NCI-H1105 treated with DMSO at 0.1 percent for 48 hours (cell line): ENCODE data around the gene CR2.
A peak's percentile ranks its signal among the peaks of the same experiment; 100 is the strongest.
"Not testable (repeated sequence)": the region's sequence is repeated elsewhere in the genome, so short reads cannot be mapped to it uniquely, and the experiment has no call there.

Experiments
- DNase-seq: peaks from one replicate; lab custom pipeline; 2025; lab: John Stamatoyannopoulos, UW

The CR2 gene

GRCh38 chr1:207444514-207445217, 9.5 kb upstream of the CR2 start:
- DNase-seq = no peak

DNA sequence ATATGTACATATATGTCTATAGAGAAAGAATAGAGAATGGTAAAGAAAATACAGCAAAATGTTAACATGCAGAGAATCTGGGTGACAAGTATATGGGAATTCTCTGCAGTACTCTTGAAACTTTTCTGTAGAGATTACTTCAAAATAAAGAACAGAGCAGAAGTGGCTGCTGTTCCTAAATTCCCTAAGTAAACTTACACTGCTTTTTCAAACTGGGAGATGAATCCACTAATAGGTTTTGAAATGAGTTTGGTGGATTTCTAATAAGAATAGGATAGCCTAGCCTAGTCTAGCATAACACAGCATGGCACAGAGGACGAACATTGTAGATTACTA, 450 bp upstream of the CR2 start:
- DNase-seq = no peak

- no peak for DNase-seq
These were observed 1.1 kb downstream of the CR2 start for GRCh38 chr1:207455183-207455754.

- no peak for DNase-seq
These were observed 4.3 kb downstream of the CR2 start for GRCh38 chr1:207458414-207458813.

GRCh38 chr1:207459008-207459407, 4.9 kb downstream of the CR2 start:
- no peak for DNase-seq

DNA sequence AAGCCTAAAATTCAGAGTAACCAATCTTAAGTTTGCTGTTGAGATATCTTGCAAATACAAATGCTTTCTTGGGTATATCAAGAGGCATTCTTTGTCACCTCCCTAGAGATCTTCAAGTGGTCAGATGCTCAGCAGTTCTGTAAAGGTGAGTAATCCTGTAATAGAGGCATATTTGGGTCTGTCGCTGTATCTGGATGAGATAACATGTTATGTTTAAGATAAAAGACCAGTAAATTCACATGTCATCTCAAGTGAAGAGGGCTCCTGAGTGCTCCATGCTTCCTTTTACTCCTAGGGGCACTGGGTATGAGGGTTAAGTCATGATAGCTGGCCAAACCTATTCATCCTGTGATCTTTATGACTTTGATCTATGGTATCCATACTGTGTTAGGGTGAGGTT, 7.5 kb downstream of the CR2 start:
- no peak for DNase-seq

GRCh38 chr1:207462535-207462934, 8.4 kb downstream of the CR2 start:
- DNase-seq = no peak

GRCh38 chr1:207463021-207463420, 8.9 kb downstream of the CR2 start:
- no peak for DNase-seq

GRCh38 chr1:207463571-207463970, 9.4 kb downstream of the CR2 start:
- DNase-seq = no peak

GRCh38 chr1:207470927-207471326, 16.8 kb downstream of the CR2 start:
- DNase-seq = no peak

GRCh38 chr1:207474210-207474609, 20.1 kb downstream of the CR2 start:
- no peak for DNase-seq

DNA sequence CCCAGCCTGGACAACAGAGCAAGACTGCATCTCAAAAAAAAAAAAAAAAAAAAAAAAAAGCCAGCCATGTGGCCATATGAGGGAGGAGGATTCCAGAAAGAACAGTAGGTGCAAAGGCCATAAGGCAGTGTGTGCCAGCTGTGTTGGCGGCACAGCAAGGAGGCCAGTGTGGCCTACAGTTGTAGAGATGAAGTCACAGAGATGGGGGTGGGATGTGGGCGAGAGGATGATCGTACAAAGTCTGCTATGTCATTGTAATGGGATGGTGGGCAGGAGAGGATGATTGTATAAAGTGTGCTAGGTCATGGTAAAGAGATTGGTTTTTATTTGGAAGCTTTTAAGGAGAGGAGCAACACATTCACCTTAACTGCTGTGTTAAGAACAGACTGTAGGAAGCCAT, 32.1 kb downstream of the CR2 start:
- DNase-seq = no peak

DNA sequence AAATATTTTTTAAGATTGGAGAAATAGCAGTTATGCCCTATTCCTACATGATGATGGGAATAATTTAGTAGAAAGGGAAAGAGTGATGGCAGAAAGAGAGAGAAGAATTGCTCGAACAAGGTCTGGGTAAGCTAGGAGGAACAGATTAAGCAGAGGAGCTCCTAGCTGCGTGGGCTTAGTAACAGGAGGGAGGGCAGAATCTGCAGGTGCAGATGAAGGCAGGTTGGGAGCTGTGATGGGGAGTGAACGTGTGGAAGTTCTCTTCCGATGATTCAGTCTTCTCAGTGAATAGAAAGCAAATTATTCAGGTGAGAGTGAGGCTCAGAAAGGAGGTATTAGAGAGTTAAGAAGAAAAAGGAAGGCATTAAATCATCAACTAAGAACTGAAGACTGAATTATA, 33.5 kb downstream of the CR2 start:
- no peak for DNase-seq

DNA sequence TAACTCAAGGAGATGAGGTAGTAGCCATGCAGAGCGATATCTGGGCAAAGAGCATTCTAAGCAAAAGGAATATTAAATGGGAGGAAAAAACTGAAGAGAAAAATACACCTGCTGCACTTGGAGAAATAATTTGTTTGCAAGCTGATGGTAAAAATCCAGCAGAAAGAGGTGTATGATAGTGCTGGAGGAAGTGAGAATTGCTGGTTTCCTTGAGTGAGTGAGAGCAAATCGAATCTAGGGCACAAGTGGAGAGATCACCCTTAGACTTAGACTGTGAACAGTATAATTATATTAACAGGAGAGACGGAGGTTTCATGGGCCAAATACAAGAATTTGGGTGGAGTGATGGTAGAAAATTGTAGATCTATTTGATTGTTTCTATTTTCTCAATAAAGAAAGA, 39.1 kb downstream of the CR2 start:
- DNase-seq = no peak

GRCh38 chr1:207494171-207494570, 40.0 kb downstream of the CR2 start:
- no peak for DNase-seq

DNA sequence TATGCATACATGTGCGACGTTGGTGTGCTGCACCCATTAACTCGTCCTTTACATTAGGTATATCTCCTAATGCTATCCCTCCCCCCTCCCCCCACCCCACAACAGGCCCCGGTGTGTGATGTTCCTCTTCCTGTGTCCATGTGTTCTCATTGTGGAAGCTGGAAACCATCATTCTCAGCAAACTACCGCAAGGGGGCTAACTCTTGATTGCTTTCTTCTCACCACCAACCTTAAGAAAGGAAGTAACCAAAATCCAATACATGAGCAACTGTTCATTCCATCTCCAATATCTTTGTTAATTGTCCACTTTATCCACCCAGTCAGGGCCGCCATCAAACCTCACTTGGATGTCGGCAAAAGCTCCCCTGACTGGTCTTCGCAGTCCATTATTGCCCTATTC, 41.2 kb downstream of the CR2 start:
- not testable (repeated sequence) for DNase-seq

- peak; percentile 25 for DNase-seq
These were observed 42.0 kb downstream of the CR2 start, which contains the start of gene CR1 for GRCh38 chr1:207495801-207496792. CR1 (plus strand) TSS chr1:207496157; CDS start chr1:207496268, 111 bp downstream.

DNA sequence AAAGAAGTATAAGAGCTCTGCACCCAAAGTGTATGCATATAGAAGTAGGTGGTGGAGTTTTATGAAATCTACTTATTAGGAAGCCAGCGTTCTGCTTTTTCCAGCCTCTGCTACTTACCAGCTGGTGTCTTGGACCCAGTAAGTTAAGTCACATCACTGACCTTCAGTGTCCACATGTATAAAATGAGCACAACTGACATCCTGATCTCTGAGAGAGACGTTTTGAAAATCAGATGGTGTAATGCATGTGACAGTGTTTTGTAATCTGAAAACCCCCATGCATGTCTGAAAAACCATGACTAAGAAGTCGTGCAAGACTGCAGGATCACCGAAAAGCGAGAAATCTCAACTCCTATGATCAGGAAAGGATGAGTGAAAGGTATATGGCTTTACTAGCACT, 43.8 kb downstream of the CR2 start:
- DNase-seq = no peak

- peak; percentile 72 for DNase-seq
These were observed 45.4 kb downstream of the CR2 start for GRCh38 chr1:207499573-207499972.

- no peak for DNase-seq
These were observed 46.2 kb downstream of the CR2 start for GRCh38 chr1:207500306-207500705.

DNA sequence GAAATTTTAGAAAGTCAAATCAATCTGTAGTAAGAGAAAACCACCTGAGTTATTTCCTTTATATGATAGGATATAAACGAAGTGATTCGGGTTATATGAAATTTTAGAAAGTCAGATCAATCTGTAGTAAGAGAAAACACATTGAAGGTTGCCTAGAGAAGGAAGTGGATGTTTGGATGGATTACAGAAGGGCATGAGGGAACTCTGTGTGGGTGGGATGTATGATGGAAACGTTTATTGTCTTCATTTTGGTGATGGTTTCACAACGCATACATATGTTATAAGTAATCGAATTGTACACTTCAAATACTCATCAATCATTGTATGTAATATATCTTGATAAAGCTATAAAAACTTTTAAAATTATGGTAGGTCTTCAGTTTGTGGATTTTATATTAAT, 46.9 kb downstream of the CR2 start:
- DNase-seq = no peak

DNA sequence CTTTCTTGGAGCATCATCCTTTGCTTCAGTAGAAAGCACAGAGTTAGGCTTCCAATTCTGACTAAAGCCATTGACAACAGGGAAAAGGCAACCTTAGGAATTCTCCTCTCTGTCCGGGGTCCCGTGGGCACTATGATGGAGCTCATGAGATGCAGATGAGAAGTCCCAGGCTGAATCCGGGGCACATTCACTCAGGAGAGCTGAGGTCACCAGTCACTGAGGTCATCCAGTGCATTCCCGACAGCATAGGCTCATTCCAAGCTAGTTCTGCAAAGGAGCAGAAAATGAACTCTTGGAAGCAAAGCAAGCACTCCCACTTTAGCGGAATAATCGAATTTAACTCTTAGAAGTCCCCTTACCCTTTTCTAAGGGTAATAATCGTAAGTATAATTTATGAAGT, 48.6 kb downstream of the CR2 start:
- no peak for DNase-seq

DNA sequence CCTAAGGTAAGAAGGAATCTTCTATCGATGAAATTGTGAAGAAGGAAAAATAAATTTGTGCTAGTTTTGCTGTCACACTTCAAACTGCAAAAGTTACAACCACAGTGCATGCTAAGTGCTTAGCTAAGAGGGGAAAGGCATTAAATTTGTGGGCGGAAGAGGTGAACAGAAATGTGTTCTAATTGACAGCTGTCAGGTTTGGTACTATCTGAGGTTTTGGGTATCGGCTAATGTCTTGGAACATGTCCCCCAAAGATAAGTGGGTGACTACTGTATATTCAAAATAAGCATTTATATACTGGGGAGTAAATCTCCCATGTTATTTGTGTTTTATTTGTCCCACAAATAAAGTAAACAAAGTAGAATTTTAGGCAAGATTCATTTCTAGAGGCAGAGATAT, 49.8 kb downstream of the CR2 start:
- no peak for DNase-seq
